IPS-11a (cell line): ENCODE measurements around the gene GALNT18.

ENCODE experiments used
- H3K4me3 ChIP-seq: one replicate; pipeline ENCODE4 v1.5.1; 2013; ENCODE audit warnings: low read depth, low read length, control low read depth

Gene GALNT18

GRCh38 chr11:11320825-11321224 is 301.0 kb downstream of the GALNT18 start:
- no peak overlapping the region for H3K4me3 ChIP-seq

GRCh38 chr11:11318961-11319360 is 302.8 kb downstream of the GALNT18 start:
- no peak overlapping the region for H3K4me3 ChIP-seq

DNA sequence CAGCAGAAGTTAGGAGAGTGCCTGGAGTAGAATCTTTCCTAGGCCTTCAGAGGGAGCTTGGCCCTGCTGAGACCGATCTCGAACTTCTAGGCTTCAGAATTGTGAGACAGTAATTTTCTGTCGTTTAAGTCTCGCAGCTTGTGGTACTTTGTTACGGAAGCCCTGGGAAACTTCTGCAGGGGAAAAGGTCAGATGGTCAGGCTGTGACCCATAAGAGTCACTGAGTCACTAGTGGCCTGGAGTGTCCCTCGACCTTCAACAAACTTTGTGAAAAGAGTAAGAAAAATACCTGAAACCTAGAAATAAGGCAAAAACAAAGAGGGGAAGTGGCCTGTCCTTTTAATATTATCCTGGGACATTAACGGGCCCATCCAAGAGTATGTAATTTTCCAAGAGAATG is 303.3 kb downstream of the GALNT18 start:
- H3K4me3 ChIP-seq = no peak overlapping the region

GRCh38 chr11:11316651-11317230 is 305.1 kb downstream of the GALNT18 start:
- H3K4me3 ChIP-seq = no peak overlapping the region

GRCh38 chr11:11313902-11314692 is 307.7 kb downstream of the GALNT18 start:
- H3K4me3 ChIP-seq = no peak overlapping the region

DNA sequence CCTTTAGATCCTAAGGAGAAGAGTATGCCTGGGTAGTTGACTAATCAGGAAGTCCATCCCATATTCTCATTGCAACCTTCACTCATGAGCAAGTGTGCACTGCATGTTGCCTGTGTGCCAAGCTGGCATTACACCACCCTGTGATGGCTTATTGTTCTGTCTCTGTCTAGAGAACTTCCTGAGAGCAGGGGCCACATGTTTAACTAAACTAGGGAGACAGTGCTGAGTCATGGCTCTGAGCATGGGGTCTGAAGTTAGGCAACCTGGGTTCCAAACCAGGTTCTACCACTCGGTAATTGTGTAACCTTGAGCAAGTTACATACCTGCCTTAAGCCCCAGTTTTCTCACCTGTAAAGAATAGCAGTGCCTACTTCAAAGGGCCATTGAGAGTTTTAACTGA is 308.4 kb downstream of the GALNT18 start:
- H3K4me3 ChIP-seq = no peak overlapping the region

DNA sequence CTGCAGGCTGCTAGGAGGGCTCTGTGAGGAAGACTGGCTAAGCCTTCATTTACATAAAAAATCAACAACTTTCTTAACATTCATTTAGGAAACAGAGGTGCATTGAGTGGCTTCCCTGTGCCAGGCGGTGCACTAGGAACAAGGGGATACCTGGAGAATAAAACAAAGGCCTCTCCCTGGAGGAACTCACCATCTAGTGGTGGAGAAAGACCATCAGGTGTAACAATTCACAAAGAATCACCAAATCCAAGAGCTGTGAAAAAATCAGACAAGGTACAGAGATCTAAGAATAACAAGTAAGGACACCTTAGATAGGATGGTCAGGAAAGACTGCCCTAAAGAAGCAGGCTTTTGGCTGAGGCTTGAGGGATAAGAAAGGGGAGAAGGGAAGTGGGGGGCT is 309.1 kb downstream of the GALNT18 start:
- H3K4me3 ChIP-seq = no peak overlapping the region

- H3K4me3 ChIP-seq = no peak overlapping the region
Measured at GRCh38 chr11:11311169-11311568, 310.6 kb downstream of the GALNT18 start.

GRCh38 chr11:11309906-11310305 is 311.9 kb downstream of the GALNT18 start:
- no peak overlapping the region for H3K4me3 ChIP-seq

GRCh38 chr11:11308249-11308648 is 313.6 kb downstream of the GALNT18 start:
- H3K4me3 ChIP-seq = no peak overlapping the region

DNA sequence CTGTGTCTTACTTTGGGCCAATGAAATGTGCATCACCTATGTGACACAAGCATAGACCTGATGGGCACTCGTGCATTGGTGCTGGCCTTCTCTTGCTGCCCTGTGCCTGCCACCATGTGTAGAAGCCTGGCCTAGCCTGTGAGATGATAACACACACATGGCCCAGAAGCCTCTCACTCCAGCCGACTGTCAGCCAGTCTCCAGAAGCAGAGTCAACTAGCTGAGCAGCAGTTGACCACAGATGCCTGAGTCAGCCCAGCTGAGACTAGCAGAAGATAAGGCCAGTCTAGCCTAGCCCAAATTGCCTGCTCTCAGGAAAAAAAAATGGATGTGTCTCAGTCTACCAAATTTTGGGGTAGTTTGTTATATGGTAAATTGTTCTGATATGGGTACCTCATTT is 314.9 kb downstream of the GALNT18 start:
- no peak overlapping the region for H3K4me3 ChIP-seq

DNA sequence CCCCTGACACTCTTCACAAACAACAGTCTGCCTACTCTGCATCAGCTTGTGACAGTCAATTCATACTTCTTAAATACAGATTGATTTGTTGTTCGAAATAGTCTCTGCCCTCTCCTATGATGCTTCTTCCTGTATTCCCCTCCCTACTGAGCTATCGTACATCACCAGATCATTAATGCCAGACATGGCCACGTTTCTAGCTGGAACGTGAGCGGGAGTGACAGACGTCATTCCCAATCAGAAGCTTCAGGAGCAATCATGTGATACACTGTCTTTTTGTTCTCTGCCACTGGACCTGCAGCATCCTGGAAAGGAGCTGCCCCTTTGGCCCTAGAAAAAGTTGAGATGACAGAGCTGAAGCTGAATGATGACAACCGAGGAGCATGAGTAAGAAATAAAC is 317.3 kb downstream of the GALNT18 start:
- no peak overlapping the region for H3K4me3 ChIP-seq

GRCh38 chr11:11302565-11302964 is 319.2 kb downstream of the GALNT18 start:
- H3K4me3 ChIP-seq = no peak overlapping the region

GRCh38 chr11:11301212-11301611 is 320.6 kb downstream of the GALNT18 start:
- no peak overlapping the region for H3K4me3 ChIP-seq

- H3K4me3 ChIP-seq = no peak overlapping the region
Measured at GRCh38 chr11:11297578-11297977, 324.2 kb downstream of the GALNT18 start.

DNA sequence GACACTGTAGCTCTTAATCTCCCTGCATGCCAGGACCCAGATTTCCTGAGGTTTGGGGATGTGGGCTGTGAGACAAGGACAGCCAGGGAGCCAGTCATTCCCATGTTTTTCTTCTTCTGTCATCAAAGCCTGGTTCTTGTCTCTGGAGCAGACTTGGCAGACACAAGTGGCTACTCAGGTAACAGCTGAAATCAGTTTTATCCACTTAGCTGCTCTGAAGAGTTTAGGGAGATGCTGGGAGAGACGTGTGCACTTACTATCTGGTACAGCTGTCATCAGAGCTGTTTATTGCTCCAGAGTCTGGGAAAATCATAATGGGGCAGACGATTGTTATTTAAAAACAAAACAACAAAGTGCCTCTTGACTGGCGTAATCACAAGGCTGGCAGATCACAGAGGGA is 325.4 kb downstream of the GALNT18 start:
- no peak overlapping the region for H3K4me3 ChIP-seq

DNA sequence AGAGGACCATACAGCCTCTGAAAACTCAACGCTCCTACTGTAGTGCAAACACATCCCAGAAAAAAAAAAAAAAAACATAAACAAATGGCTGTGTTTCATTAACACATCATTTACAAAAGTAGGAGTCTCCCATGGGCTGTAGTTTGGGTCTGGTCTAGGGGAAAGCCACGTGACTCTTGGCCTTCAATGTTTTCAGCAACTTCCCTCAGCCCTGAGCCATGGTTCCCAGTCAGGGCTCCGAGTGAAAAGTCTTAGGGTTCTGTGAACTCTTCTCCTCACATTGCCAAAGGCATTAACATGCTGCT is 327.3 kb downstream of the GALNT18 start:
- H3K4me3 ChIP-seq = no peak overlapping the region

GRCh38 chr11:11293798-11294550 is 327.8 kb downstream of the GALNT18 start:
- H3K4me3 ChIP-seq = no peak overlapping the region

- no peak overlapping the region for H3K4me3 ChIP-seq
Measured at GRCh38 chr11:11292839-11293238, 329.0 kb downstream of the GALNT18 start.

- H3K4me3 ChIP-seq = no peak overlapping the region
Measured at GRCh38 chr11:11291041-11292015, 330.5 kb downstream of the GALNT18 start.

- H3K4me3 ChIP-seq = no peak overlapping the region
Measured at GRCh38 chr11:11290354-11290753, 331.5 kb downstream of the GALNT18 start.
